SIG-M5 treated with dmso at 0.1 percent for 504 hours (cell line): ENCODE data around the gene SPEF2.
"Not testable (repeated sequence)": the region's sequence is repeated elsewhere in the genome, so short reads cannot be mapped to it uniquely, and the experiment has no call there.

Source experiments
- DNase-seq: peaks from one replicate; lab custom pipeline; 2025; ENCODE audit not compliant: unreplicated experiment; lab: John Stamatoyannopoulos, UW

SPEF2 gene

DNA sequence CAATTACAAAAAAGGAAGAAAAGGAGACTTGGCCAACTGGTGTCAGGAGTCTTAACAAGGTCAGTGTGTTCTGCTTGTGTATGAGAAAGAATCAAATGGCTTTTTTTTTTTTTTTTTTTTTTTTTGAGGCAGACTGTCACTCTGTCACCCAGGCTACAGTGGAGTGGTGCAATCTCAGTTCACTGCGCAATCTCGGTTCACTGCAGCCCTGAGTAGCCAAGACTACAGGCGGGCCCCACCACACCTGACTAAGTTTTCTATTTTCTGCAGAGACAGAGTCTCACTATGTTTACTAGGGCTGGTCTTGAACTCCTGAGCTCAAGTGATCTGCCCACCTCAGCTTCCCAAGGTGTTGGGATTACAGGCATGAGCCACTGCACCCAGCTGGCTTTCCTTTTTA is 236.0 kb downstream of the SPEF2 start:
- peak; percentile 36 for DNase-seq

DNA sequence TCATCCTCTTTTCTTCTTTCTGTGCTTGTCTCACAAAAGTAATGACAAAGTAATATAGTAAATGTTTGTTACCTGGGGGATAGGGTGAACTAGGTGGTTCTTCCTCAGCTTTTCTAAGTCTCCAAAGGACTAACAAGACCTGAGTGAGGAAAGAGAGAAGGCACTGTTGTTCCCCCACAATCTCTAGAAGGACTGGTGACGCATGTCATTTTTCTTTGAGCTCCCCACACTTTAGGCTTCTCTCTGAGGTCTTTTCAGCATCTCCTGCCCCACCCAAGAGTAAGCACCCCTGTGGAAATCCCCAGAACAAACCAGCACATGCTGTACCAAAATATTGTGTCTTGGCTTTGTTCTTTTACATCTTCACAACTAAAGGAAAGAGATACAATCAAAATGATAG is 236.6 kb downstream of the SPEF2 start:
- DNase-seq, result no peak

DNA sequence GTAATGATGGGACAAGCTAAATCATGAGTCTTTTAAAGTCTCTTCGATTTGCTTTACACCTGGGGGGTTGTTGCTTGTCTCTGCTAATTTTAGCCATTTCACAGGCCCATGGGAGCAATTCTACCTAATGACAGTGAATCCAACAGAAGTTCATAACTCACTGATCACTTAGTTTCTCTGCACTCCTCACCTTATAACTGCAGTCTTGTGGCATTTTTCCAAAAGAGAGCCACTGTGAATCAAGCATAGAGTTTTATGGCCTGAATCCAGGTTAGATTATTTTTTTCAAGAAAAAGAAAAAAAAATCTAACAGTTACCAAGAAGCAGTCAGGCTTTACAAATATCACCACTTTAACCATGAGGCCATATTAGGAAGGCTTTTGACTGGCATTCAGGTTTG is 237.5 kb downstream of the SPEF2 start:
- no peak for DNase-seq

DNA sequence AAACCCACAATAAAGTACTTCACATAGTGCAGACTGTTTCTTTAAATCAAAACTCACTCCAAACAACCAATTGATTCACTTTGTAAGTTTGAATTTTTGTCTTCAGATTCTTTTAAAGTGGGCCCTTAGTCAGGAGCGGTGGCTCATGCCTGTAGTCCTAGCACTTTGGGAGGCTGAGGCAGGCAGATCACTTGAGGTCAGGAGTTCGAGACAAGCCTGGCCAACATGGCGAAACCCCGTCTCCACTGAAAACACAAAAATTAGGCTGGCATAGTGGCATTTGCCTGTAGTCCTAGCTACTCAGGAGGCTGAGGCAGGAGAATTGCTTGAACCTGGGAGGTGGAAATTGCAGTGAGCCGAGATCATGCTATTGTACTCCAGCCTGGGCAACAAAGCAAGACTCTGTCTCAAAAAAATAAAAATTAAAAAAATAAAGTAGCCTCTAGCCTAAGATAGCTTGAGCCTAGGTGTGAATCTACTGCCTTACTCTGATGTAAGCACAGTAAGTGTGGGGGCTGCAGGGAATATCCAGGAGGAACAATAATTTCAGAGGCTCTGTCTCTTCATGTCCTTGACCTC is 238.6 kb downstream of the SPEF2 start:
- DNase-seq, result not testable (repeated sequence)

DNA sequence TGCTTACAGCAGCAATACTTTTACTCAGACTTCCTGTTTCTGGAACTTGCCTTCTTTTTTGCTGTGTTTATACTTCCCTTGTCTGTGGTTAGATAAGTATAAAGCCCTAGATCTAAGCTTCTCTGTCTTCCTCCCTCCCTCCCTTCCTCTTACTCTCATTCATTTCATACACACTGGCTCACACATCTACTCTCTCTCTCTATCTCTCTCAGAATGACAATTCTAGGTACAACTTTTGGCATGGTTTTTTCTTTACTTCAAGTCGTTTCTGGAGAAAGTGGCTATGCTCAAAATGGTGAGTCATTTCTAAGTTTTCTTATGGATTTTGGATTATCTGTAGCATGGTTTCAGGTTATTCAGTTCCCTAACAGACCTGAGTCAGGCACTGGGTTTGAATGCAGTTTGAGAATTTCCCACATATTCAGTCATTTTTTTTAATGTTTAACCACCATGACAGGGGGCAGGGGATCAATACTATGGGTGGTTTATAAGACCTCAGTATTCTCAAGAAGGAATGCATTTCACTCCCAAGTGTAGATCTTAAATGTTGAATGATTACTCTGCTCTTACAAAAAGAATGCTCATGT is 239.2 kb downstream of the SPEF2 start, which contains the start of gene IL7R:
TSS of gene IL7R (plus strand) at position 127 of the 587 bp plus-strand sequence. CDS start at position 214, 87 bp downstream.
- DNase-seq, result peak; percentile 82

DNA sequence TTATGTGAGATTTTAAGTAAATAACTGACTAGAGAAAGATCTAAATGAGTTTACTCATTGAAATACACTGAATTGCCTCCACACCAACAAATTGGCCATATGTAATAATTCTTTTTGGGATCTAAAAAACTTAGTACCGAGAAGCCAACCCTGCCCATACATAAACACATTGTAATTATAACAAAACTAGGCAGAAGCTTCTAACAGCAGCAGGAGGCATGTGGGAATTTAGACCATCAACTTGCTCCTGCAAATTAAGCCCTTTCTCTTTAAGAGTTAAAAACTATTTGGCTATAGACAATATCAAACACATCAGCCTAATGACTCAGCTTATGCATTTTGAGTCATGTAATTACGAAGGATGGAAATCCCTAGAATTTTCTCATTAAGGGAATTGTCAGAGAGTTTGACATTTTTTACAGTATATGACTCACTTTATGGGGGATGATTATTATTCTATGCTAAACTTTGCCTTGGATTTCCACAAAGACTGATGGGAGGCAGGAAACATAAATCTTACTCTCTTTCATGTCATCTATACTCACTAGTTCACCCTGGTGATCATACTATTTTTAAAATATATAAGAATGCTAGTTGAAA is 240.0 kb downstream of the SPEF2 start:
- no peak for DNase-seq

DNA sequence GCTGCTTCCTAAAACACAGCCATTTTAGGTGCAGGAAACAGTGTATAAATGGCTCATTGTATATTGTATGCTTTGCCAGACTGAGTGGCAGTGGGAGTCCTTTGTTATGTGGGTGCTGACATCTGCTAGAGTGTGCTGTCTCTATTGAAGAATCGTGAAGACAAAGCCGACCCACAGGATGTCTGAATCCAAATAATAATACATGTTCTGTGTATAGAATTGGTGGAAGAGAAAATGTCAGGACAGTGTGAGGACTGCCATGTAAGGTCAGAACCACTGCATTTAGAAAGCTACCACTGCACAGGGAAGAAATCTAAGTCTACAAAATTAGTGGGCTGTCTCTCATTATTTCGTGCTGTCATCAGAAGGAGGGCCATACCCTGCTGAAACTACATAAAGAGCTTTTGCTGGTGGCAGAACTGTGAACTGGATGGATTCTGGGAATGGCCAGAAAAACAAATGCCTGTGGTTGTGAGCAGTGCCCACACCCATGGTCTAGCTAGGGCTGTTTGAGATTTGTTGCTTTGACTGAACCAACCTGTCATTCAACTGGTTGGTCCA is 241.5 kb downstream of the SPEF2 start:
- no peak for DNase-seq

DNA sequence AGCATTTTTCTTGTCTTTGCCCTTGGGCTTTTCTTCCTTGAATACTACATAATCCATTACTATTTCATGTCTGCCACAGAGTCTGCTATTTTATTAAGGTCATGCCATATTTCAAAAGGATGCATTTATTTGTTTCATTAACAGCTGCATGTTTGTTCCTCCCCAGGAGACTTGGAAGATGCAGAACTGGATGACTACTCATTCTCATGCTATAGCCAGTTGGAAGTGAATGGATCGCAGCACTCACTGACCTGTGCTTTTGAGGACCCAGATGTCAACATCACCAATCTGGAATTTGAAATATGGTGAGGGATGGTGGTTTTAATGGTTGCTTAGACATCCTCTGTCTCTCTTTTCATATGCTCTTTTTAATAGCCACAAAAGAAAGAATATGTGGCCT is 243.0 kb downstream of the SPEF2 start:
- no peak for DNase-seq

DNA sequence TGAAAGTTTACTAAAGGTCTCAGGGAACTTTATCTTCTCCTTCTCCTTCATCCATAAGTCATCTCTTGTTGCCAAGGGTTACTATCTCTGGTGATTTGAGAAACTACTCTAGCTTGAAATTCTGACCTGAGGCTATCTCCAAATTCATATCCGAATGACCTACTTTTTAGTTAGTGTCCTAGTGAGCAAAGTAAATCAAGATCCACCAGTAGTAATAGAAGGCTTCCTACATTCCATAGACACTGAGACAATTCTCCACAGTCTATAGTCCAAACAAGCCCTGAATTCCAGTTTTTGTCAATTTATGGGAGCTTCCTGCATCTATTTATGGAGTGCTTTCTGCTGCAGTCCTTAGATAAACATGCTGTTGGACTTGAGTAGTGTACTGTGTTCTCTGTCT is 244.1 kb downstream of the SPEF2 start:
- no peak for DNase-seq

DNA sequence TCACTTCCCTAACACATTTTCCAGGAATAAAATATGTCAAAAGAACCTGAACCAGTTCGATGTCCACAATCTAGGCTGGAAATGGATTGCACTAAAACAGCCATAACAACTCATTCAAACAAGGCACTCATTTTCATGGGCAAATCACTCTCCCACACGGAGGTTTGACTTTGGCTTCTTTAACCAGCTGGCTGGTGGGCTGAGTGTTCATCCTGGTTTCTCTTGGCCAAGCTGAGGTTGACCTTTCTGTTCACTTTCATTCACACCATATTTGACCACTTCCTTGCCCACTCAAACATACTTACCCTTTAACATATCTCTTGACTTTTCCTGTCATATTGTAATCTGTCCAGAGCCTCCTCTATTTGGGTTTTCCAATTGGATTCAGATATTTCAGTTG is 244.5 kb downstream of the SPEF2 start:
- DNase-seq, result no peak

DNA sequence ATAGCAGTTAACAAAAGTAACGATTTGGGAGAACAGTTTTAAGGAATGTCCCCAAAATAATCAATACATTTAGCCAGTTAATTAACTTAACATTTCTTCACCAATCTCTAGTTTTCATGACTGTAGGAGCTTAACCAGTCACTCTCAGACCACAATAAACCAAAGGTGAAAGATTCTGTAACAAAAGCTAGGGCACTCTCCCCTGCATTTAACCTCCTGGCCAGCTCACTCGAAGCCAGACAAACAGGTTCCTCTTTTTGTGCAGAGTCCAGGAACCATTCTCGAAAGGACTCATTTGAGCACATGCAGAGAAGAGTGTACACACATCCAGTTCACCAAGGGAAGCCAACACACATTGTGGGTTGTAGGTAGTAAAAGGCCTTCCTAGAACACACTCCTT is 245.5 kb downstream of the SPEF2 start:
- DNase-seq, result peak; percentile 46
